Loucy (cell line): ENCODE data around the gene INAFM2.

Source experiments
- H2AFZ ChIP-seq: fragments of 200-600 bp; sonication (generic); 2 replicates; pipeline ENCODE4 v1.6.0; 2016; ENCODE audit warnings: antibody characterized with exemption, mild to moderate bottlenecking, low read length, moderate library complexity
- H3F3A ChIP-seq: fragments of 200-600 bp; 2 replicates; pipeline ENCODE4 v1.6.0; 2016; ENCODE audit warnings: antibody characterized with exemption, low read depth, mild to moderate bottlenecking
- H3K27me3 ChIP-seq: fragments of 200-600 bp; sonication (generic); 2 replicates; pipeline ENCODE4 v1.6.1; 2014; ENCODE audit warnings: low read length, mild to moderate bottlenecking; ENCODE audit not compliant: insufficient read depth, poor library complexity, severe bottlenecking
- H3K36me3 ChIP-seq: fragments of 200-600 bp; sonication (generic); 2 replicates; pipeline ENCODE4 v1.6.1; 2016; ENCODE audit warnings: low read length; ENCODE audit not compliant: insufficient read depth
- H3K4me1 ChIP-seq: fragments of 200-600 bp; sonication (generic); 2 replicates; pipeline ENCODE4 v1.5.1; 2014; ENCODE audit warnings: low read length, mild to moderate bottlenecking; ENCODE audit not compliant: insufficient read depth, poor library complexity, severe bottlenecking
- H3K4me2 ChIP-seq: fragments of 200-600 bp; sonication (generic); 2 replicates; pipeline ENCODE4 v1.6.0; 2014; ENCODE audit warnings: antibody characterized with exemption, low read length, low read depth, mild to moderate bottlenecking; ENCODE audit not compliant: poor library complexity, severe bottlenecking
- H3K4me3 ChIP-seq: fragments of 200-600 bp; sonication (generic); 2 replicates; pipeline ENCODE4 v1.5.1; 2014; ENCODE audit warnings: low read length, mild to moderate bottlenecking, mixed read lengths; ENCODE audit not compliant: poor library complexity, severe bottlenecking
- H3K79me2 ChIP-seq: fragments of 200-600 bp; sonication (generic); 2 replicates; pipeline ENCODE4 v1.6.1; 2014; ENCODE audit warnings: low read length; ENCODE audit not compliant: insufficient read depth
- H3K9ac ChIP-seq: fragments of 200-600 bp; sonication (generic); 2 replicates; pipeline ENCODE4 v1.6.0; 2014; ENCODE audit warnings: mild to moderate bottlenecking, low read depth, low read length, moderate library complexity; ENCODE audit not compliant: poor library complexity, severe bottlenecking
- H3K9me2 ChIP-seq: fragments of 200-600 bp; sonication (generic); replicated peaks from 2 replicates; pipeline ENCODE4 v1.6.1; 2016; ENCODE audit warnings: low read depth, low read length, mixed read lengths
- H3K9me3 ChIP-seq: fragments of 200-600 bp; sonication (generic); 2 replicates; pipeline ENCODE4 v1.6.1; 2014; ENCODE audit warnings: mild to moderate bottlenecking, antibody characterized with exemption, low read length, low read depth; ENCODE audit not compliant: insufficient read depth
- H4K20me1 ChIP-seq: fragments of 200-600 bp; sonication (generic); 2 replicates; pipeline ENCODE4 v1.6.0; 2014; ENCODE audit warnings: antibody characterized with exemption, low read length, mild to moderate bottlenecking; ENCODE audit not compliant: insufficient read depth, poor library complexity, severe bottlenecking
- EZH2phosphoT487 ChIP-seq: fragments of 200-600 bp; IDR thresholded peaks from 2 replicates; pipeline ENCODE4 v1.6.1; 2018; ENCODE audit warnings: antibody characterized with exemption, mild to moderate bottlenecking, moderate library complexity, borderline replicate concordance
- TF ChIP-seq, protein P1 (sequence below): fragments of 200-600 bp; sonication (generic); conservative IDR thresholded peaks from 2 replicates; pipeline ENCODE4 v1.5.1; 2014; ENCODE audit warnings: mild to moderate bottlenecking, antibody characterized with exemption, low read length

Gene INAFM2

DNA sequence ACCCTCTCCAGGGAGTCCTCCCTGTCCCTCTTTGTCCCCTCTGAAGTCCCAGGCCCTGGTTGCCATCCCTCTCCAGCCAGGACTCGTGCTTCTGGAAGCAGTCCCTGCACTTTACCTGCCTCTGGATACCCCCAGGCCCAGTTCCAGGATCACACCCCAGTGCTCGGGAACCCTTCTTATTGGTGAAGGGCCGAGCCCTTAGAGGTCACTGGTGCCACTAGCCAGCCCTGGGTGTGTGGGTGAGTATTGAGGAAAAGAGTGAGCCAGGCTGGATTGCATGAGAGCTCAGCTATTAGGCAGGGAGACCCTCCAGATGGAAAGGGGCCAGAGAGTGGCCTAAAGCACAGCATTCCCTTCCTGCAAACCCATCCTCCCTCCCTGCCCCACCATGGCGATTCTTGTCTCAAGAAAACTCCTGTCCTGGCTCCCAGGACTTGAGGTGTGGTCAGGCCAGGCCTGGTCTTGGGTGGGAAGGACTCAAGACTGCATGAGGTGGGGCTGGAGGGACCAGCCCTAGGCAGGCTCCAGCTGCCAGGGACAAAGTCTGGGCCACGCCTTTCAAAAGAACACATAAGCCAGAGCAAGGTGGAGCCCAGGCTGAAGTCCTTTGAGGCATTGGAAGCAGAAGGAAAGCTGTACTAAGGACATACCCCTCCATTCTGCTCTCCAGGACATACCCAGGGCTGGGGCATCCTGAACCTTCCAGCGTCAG lies 22.5 kb downstream of the INAFM2 start:
- no peaks in the 10 kb centered on the region for H3K79me2 ChIP-seq
- H3K4me3 ChIP-seq = no peak overlapping the region
- no peak overlapping the region for H3K9ac ChIP-seq
- H3K9me3 ChIP-seq = no peaks in the 10 kb centered on the region
- no peaks in the 10 kb centered on the region for H4K20me1 ChIP-seq
- H3K4me1 ChIP-seq = no peaks in the 10 kb centered on the region
- H3K36me3 ChIP-seq = no peaks in the 10 kb centered on the region
- no peak overlapping the region for H2AFZ ChIP-seq
- TF ChIP-seq EZH2phosphoT487 = no peak
- TF ChIP-seq, protein P1, sequence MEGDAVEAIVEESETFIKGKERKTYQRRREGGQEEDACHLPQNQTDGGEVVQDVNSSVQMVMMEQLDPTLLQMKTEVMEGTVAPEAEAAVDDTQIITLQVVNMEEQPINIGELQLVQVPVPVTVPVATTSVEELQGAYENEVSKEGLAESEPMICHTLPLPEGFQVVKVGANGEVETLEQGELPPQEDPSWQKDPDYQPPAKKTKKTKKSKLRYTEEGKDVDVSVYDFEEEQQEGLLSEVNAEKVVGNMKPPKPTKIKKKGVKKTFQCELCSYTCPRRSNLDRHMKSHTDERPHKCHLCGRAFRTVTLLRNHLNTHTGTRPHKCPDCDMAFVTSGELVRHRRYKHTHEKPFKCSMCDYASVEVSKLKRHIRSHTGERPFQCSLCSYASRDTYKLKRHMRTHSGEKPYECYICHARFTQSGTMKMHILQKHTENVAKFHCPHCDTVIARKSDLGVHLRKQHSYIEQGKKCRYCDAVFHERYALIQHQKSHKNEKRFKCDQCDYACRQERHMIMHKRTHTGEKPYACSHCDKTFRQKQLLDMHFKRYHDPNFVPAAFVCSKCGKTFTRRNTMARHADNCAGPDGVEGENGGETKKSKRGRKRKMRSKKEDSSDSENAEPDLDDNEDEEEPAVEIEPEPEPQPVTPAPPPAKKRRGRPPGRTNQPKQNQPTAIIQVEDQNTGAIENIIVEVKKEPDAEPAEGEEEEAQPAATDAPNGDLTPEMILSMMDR = no peak
- no peaks in the 10 kb centered on the region for H3F3A ChIP-seq
- no peaks in the 10 kb centered on the region for H3K27me3 ChIP-seq
- no peak overlapping the region for H3K4me2 ChIP-seq
- H3K9me2 ChIP-seq = no peaks in the 10 kb centered on the region

GRCh38 chr15:40346579-40347558 lies 23.4 kb downstream of the INAFM2 start:
- Histone ChIP-seq H3K9me3 (no peaks in the 10 kb centered on the region), H3K4me2 (no peak overlapping the region), H2AFZ (no peak overlapping the region), H3K4me3 (no peak overlapping the region), H3K9ac (no peak overlapping the region), H3F3A (no peaks in the 10 kb centered on the region), H3K27me3 (no peaks in the 10 kb centered on the region), H3K4me1 (no peaks in the 10 kb centered on the region), H3K9me2 (no peaks in the 10 kb centered on the region), H3K79me2 (no peaks in the 10 kb centered on the region), H3K36me3 (no peaks in the 10 kb centered on the region), H4K20me1 (no peaks in the 10 kb centered on the region)
- no peak for TF ChIP-seq EZH2phosphoT487
- TF ChIP-seq, protein P1 = no peak

DNA sequence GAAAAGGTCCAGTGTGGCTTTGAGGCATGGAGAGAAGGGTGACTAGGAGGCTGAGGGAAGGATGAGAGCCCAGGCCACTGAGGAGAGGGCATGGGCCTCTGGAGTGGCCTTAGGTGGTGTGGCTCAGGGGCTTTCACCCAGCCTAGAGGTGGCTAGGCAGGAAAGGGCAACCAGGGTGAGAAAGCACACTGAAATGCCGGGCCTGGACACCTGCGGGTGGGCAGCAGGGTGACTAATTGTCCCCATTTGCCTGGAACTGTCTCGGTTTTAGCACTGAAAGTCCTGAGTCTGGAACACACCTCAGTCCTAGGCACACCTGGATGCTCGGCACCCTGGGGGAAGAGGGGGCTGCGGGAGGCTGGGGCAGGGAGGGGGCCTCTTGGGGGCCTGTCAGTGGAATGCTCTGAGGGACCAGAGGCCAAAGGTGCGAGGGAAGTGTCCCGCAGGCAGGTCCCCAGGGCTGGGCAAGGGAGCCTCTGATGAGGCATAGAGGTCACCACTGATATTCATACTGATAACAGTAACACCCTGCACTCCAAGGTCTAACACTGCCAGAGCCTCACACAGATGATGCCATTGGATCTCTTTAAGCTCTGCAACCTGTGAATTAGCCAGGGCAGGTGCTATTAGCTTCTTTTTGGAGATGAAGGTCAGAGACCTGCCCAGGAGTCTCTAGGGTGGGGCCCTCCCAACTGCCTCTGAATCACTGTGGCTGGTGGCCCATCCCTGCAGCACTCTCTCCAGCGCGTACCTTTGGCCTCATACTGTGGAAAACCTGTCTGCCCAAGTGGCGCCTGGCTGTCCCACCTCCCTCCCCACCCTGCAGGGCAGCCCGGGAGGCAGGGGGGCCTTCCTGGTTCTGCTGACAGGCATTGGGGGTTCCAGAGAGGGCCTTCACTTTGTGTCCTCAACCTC lies 24.3 kb downstream of the INAFM2 start:
- Histone ChIP-seq H3K27me3 (no peaks in the 10 kb centered on the region), H3K9me2 (no peaks in the 10 kb centered on the region), H3K9ac (no peak overlapping the region), H3K4me3 (no peak overlapping the region), H3F3A (no peaks in the 10 kb centered on the region), H4K20me1 (no peaks in the 10 kb centered on the region), H3K4me1 (no peaks in the 10 kb centered on the region), H3K4me2 (no peak overlapping the region), H3K9me3 (no peaks in the 10 kb centered on the region), H2AFZ (no peak overlapping the region), H3K79me2 (no peaks in the 10 kb centered on the region), H3K36me3 (no peaks in the 10 kb centered on the region)
- TF ChIP-seq, protein P1 = no peak
- TF ChIP-seq EZH2phosphoT487 = no peak
